Muscle layer of duodenum (tissue), 2 donors: Measurements from ENCODE around the gene LRMDA.

ENCODE experiments used
- H3K27ac ChIP-seq: one replicate; pipeline ENCODE4 v1.7.0; 2013; ENCODE audit warnings: mild to moderate bottlenecking, low read length
- H3K27me3 ChIP-seq: one replicate; pipeline ENCODE4 v1.7.0; 2013; ENCODE audit warnings: low read depth, mild to moderate bottlenecking, control low read depth, low read length
- H3K36me3 ChIP-seq, 2 donors: one replicate each; pipeline ENCODE4 v1.7.0; 2013; ENCODE audit warnings: low read length in 2 of 2, control low read depth in 1 of 2, mild to moderate bottlenecking in 1 of 2; ENCODE audit not compliant: insufficient read depth in 2 of 2, control insufficient read depth in 1 of 2
- H3K4me1 ChIP-seq, 2 donors: one replicate each; pipeline ENCODE4 v1.7.0; 2013; ENCODE audit warnings: low read length in 2 of 2, mild to moderate bottlenecking in 2 of 2, control low read depth in 1 of 2, moderate library complexity in 1 of 2; ENCODE audit not compliant: insufficient read depth in 2 of 2, control insufficient read depth in 1 of 2
- H3K4me3 ChIP-seq, 2 donors: one replicate each; pipeline ENCODE4 v1.7.0; 2013; ENCODE audit warnings: low read length in 2 of 2, low read depth in 1 of 2, mild to moderate bottlenecking in 1 of 2
- H3K9me3 ChIP-seq, 2 donors: one replicate each; pipeline ENCODE4 v1.7.0; 2013; ENCODE audit warnings: low read length in 2 of 2, control low read depth in 1 of 2, mild to moderate bottlenecking in 1 of 2; ENCODE audit not compliant: control insufficient read depth in 1 of 2
- donor health status: healthy.

LRMDA gene

GRCh38 chr10:75499556-75500160 is 68.2 kb downstream of the LRMDA start:
- Histone ChIP-seq H3K4me1 (peaks cover 4 to 15% of the 10 kb centered on the region in 2 donors), H3K36me3 (no peaks in the 10 kb centered on the region), H3K27me3 (no peaks in the 10 kb centered on the region), H3K4me3 (no peak overlapping the region), H3K9me3 (no peaks in the 10 kb centered on the region), H3K27ac (no peak overlapping the region)

- H3K4me3 ChIP-seq, result no peak overlapping the region
- no peaks in the 10 kb centered on the region for H3K27me3 ChIP-seq
- no peaks in the 10 kb centered on the region for H3K9me3 ChIP-seq
- H3K36me3 ChIP-seq, result no peaks in the 10 kb centered on the region
- H3K4me1 ChIP-seq, result peaks cover 4 to 19% of the 10 kb centered on the region in 2 donors
- no peak overlapping the region for H3K27ac ChIP-seq
Observed at GRCh38 chr10:75502389-75502788, 71.0 kb downstream of the LRMDA start.

GRCh38 chr10:75502838-75503237 is 71.4 kb downstream of the LRMDA start:
- no peaks in the 10 kb centered on the region for H3K36me3 ChIP-seq
- H3K27me3 ChIP-seq, result no peaks in the 10 kb centered on the region
- H3K4me1 ChIP-seq, result peaks cover 4 to 24% of the 10 kb centered on the region in 2 donors
- H3K4me3 ChIP-seq, result no peak overlapping the region
- H3K27ac ChIP-seq, result no peak overlapping the region
- no peaks in the 10 kb centered on the region for H3K9me3 ChIP-seq

- Histone ChIP-seq H3K27me3 (no peaks in the 10 kb centered on the region), H3K36me3 (no peaks in the 10 kb centered on the region), H3K4me3 (no peak overlapping the region), H3K4me1 (peaks cover 4 to 27% of the 10 kb centered on the region in 2 donors), H3K9me3 (no peaks in the 10 kb centered on the region), H3K27ac (no peak overlapping the region)
Observed at GRCh38 chr10:75505293-75505692, 73.9 kb downstream of the LRMDA start.

- Histone ChIP-seq H3K36me3 (no peaks in the 10 kb centered on the region), H3K4me3 (no peak overlapping the region), H3K27ac (no peak overlapping the region), H3K9me3 (no peaks in the 10 kb centered on the region), H3K27me3 (no peaks in the 10 kb centered on the region), H3K4me1 (peaks cover 4 to 27% of the 10 kb centered on the region in 2 donors)
Observed at GRCh38 chr10:75505840-75506506, 74.5 kb downstream of the LRMDA start.

GRCh38 chr10:75506930-75507329 is 75.5 kb downstream of the LRMDA start:
- Histone ChIP-seq H3K36me3 (no peaks in the 10 kb centered on the region), H3K4me3 (no peak overlapping the region), H3K4me1 (peaks cover 4 to 27% of the 10 kb centered on the region in 2 donors), H3K9me3 (no peaks in the 10 kb centered on the region), H3K27me3 (no peaks in the 10 kb centered on the region), H3K27ac (no peak overlapping the region)

- Histone ChIP-seq H3K4me1 (peaks cover 4 to 27% of the 10 kb centered on the region in 2 donors), H3K27ac (peak overlapping the region; percentile 27), H3K36me3 (no peaks in the 10 kb centered on the region), H3K27me3 (no peaks in the 10 kb centered on the region), H3K9me3 (no peaks in the 10 kb centered on the region), H3K4me3 (no peak overlapping the region)
Observed at GRCh38 chr10:75507469-75507868, 76.0 kb downstream of the LRMDA start.

- Histone ChIP-seq H3K4me1 (peaks cover 7 to 36% of the 10 kb centered on the region in 2 donors), H3K27ac (peak overlapping the region; percentile 27), H3K36me3 (no peaks in the 10 kb centered on the region)
Observed at GRCh38 chr10:75508239-75508813, 76.9 kb downstream of the LRMDA start.

GRCh38 chr10:75508814-75509306 is 77.4 kb downstream of the LRMDA start:
- Histone ChIP-seq H3K36me3 (no peaks in the 10 kb centered on the region), H3K4me3 (no peak overlapping the region), H3K9me3 (no peaks in the 10 kb centered on the region), H3K4me1 (peaks cover 13 to 37% of the 10 kb centered on the region in 2 donors), H3K27ac (no peak overlapping the region), H3K27me3 (no peaks in the 10 kb centered on the region)

More at GRCh38 chr10:75508239-75508813, 76.9 kb downstream of the LRMDA start:
- H3K4me3 ChIP-seq, result no peak overlapping the region
- H3K9me3 ChIP-seq, result no peaks in the 10 kb centered on the region
- H3K27me3 ChIP-seq, result no peaks in the 10 kb centered on the region

- Histone ChIP-seq H3K4me1 (peaks cover 13 to 37% of the 10 kb centered on the region in 2 donors), H3K9me3 (no peaks in the 10 kb centered on the region), H3K27ac (no peak overlapping the region), H3K36me3 (no peaks in the 10 kb centered on the region), H3K27me3 (no peaks in the 10 kb centered on the region), H3K4me3 (no peak overlapping the region)
Observed at GRCh38 chr10:75509706-75510105, 78.3 kb downstream of the LRMDA start.

GRCh38 chr10:75511011-75511410 is 79.6 kb downstream of the LRMDA start:
- Histone ChIP-seq H3K27me3 (no peaks in the 10 kb centered on the region), H3K9me3 (no peaks in the 10 kb centered on the region), H3K36me3 (no peaks in the 10 kb centered on the region), H3K4me1 (peaks cover 13 to 37% of the 10 kb centered on the region in 2 donors), H3K27ac (no peak overlapping the region), H3K4me3 (no peak overlapping the region)
